Activated T-cell treated with anti-CD3 and anti-CD28 coated beads, Interleukin-2, amount 50 U/mL, for 4 hours (primary cell): ENCODE measurements around the gene SLC29A2. TPM values are rescaled to one million over a fixed set of nuclear protein-coding genes. Genes with fewer than 3 reads are reported as not detected.
"Not testable (repeated sequence)": the region's sequence is repeated elsewhere in the genome, so short reads cannot be mapped to it uniquely, and the experiment has no call there.

ENCODE experiments used
- ATAC-seq, 2 donors: fragments of 200-7000 bp; cut with Tn5 transposase; one replicate each; pipeline ENCODE4 v1.10.0; 2021
- DNase-seq: peaks from one replicate; pipeline ENCODE4 v3.0.0-alpha.2; 2020
- H3K27me3 Mint-ChIP-seq: one replicate; pipeline ENCODE4 v1.8.0; 2021; ENCODE audit warnings: low read depth, mixed read lengths
- H3K36me3 Mint-ChIP-seq: one replicate; pipeline ENCODE4 v1.8.0; 2022; ENCODE audit warnings: mixed read lengths; ENCODE audit not compliant: insufficient read depth
- H3K4me1 Mint-ChIP-seq: one replicate; pipeline ENCODE4 v1.8.0; 2021; ENCODE audit warnings: low read depth, mixed read lengths
- H3K4me3 Mint-ChIP-seq: one replicate; pipeline ENCODE4 v1.8.0; 2021; ENCODE audit warnings: mild to moderate bottlenecking, moderate library complexity, mixed read lengths
- H3K9me3 Mint-ChIP-seq: one replicate; pipeline ENCODE4 v1.8.0; 2021; ENCODE audit warnings: mixed read lengths
- total RNA-seq, 3 donors: library from RNA; stranded (reverse); gene quantifications; one replicate each; pipeline ENCODE4 v1.2.1, GENCODE V29; 2021

SLC29A2 gene
- total RNA-seq, 3 donors from 2014 or later = 10.5 to 15.7 (median 11.4) TPM

DNA sequence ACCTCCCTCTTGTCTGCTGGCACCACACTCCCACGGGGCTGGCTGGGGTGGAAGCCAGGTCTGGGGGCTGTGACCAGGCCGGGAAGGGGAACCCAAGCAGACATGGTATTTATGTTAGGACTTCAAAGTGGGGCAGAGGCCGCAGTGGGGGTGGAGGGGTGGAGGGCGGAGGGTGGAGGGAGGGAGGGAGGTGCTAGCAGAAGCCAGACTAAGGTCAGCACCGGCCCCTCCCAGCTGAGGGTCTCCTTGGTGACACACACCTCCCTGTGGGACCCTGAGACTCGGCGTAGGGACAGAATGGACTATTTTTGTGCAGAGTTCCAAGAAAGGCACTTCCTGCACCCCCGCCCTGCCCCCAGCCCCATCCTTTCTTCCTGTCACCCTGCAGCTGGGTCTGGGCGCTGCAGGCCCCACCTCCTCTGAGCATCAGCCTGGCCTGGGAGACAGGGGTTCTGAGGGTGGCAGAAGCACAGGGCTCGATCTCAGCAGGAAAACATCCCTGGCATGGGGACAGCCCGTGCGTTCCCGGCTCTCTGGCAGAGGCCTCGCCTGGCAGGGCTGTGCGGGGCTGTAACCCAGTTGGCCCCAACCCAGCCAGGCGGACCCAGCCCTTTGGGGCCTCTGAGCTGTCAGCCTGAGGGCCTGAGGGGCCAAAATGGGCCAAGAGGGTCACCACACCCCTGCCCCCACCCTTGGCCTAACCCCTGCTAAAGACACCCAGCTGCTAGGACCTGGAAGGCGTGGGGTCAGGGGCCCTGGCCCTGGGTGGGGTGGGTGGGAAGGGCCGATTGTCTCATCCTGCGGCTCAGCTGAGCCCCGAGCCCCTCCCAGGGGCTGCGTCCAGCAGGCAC is 45.1 kb downstream of the SLC29A2 start:
- ATAC-seq = peak; percentile 18 to 21
- H3K4me1 Mint-ChIP-seq = peaks cover 28% of the 10 kb centered on the region
- H3K27me3 Mint-ChIP-seq = no peaks in the 10 kb centered on the region
- H3K9me3 Mint-ChIP-seq = no peaks in the 10 kb centered on the region
- H3K36me3 Mint-ChIP-seq = no peaks in the 10 kb centered on the region
- H3K4me3 Mint-ChIP-seq = no peak overlapping the region
- DNase-seq = no peak

GRCh38 chr11:66325263-66325671 is 46.3 kb downstream of the SLC29A2 start:
- ATAC-seq = no peak
- H3K4me1 Mint-ChIP-seq = peaks cover 28% of the 10 kb centered on the region
- no peaks in the 10 kb centered on the region for H3K27me3 Mint-ChIP-seq
- no peaks in the 10 kb centered on the region for H3K36me3 Mint-ChIP-seq
- H3K4me3 Mint-ChIP-seq = no peak overlapping the region
- DNase-seq = no peak
- H3K9me3 Mint-ChIP-seq = no peaks in the 10 kb centered on the region

GRCh38 chr11:66324664-66325063 is 46.9 kb downstream of the SLC29A2 start:
- DNase-seq = no peak
- Mint-ChIP-seq H3K9me3 (no peaks in the 10 kb centered on the region), H3K27me3 (no peaks in the 10 kb centered on the region), H3K36me3 (no peaks in the 10 kb centered on the region), H3K4me3 (no peak overlapping the region), H3K4me1 (peaks cover 32% of the 10 kb centered on the region)
- ATAC-seq = no peak

- ATAC-seq (no peak), DNase-seq (no peak)
- Mint-ChIP-seq H3K27me3 (peaks cover under 1% of the 10 kb centered on the region), H3K4me1 (peaks cover 41% of the 10 kb centered on the region), H3K9me3 (no peaks in the 10 kb centered on the region), H3K36me3 (no peaks in the 10 kb centered on the region), H3K4me3 (no peak overlapping the region)
These were observed 47.9 kb downstream of the SLC29A2 start for GRCh38 chr11:66323684-66324083.

GRCh38 chr11:66322732-66323427 is 48.7 kb downstream of the SLC29A2 start:
- H3K4me1 Mint-ChIP-seq = peaks cover 41% of the 10 kb centered on the region
- no peaks in the 10 kb centered on the region for H3K36me3 Mint-ChIP-seq
- no peak overlapping the region for H3K4me3 Mint-ChIP-seq
- H3K27me3 Mint-ChIP-seq = peaks cover 2% of the 10 kb centered on the region
- no peaks in the 10 kb centered on the region for H3K9me3 Mint-ChIP-seq
- ATAC-seq (no peak), DNase-seq (no peak)

- Mint-ChIP-seq H3K4me1 (peaks cover 39% of the 10 kb centered on the region), H3K9me3 (no peaks in the 10 kb centered on the region), H3K27me3 (peaks cover 2% of the 10 kb centered on the region), H3K4me3 (no peak overlapping the region), H3K36me3 (no peaks in the 10 kb centered on the region)
- no peak for ATAC-seq
- no peak for DNase-seq
These were observed 50.0 kb downstream of the SLC29A2 start for GRCh38 chr11:66321606-66322005.

- H3K27me3 Mint-ChIP-seq, H3K36me3 Mint-ChIP-seq: not testable (repeated sequence)
These were observed 50.8 kb downstream of the SLC29A2 start for GRCh38 chr11:66320748-66321147.

GRCh38 chr11:66320289-66320688 is 51.3 kb downstream of the SLC29A2 start:
- not testable (repeated sequence) for H3K4me3 Mint-ChIP-seq, H3K36me3 Mint-ChIP-seq, H3K9me3 Mint-ChIP-seq, DNase-seq, H3K27me3 Mint-ChIP-seq, ATAC-seq
- H3K4me1 Mint-ChIP-seq = peaks cover 39% of the 10 kb centered on the region

More at GRCh38 chr11:66320748-66321147, 50.8 kb downstream of the SLC29A2 start:
- ATAC-seq, H3K4me3 Mint-ChIP-seq, H3K9me3 Mint-ChIP-seq, DNase-seq: not testable (repeated sequence)
- H3K4me1 Mint-ChIP-seq = peaks cover 37% of the 10 kb centered on the region

DNA sequence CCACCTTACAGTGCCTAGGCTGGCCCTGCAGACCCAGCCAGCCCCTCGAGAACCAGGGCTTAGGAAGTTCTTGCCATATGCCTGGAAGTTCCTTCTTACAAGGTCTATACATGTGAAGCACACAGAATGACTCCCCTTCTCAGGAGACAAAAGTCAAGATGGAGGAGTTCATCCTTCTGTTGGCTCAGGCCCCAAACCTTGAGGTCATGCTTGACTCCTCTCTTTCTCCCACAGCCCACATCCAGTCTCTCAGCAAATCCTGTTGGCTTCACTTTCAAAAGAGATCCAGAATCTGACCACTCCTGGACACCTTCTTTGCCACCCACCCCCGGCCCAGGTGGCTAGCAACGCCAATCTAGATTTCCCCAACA is 53.0 kb downstream of the SLC29A2 start:
- Mint-ChIP-seq H3K4me3 (no peak overlapping the region), H3K27me3 (peaks cover 2% of the 10 kb centered on the region), H3K36me3 (no peaks in the 10 kb centered on the region), H3K4me1 (peaks cover 51% of the 10 kb centered on the region), H3K9me3 (no peaks in the 10 kb centered on the region)
- DNase-seq (no peak), ATAC-seq (no peak)

GRCh38 chr11:66317723-66318599 is 53.6 kb downstream of the SLC29A2 start:
- DNase-seq (no peak), ATAC-seq (peak; percentile 56 to 58)
- Mint-ChIP-seq H3K4me3 (peak overlapping the region; percentile 21), H3K27me3 (peaks cover 2% of the 10 kb centered on the region), H3K4me1 (peaks cover 55% of the 10 kb centered on the region), H3K36me3 (no peaks in the 10 kb centered on the region), H3K9me3 (no peaks in the 10 kb centered on the region)

GRCh38 chr11:66317322-66317722 is 54.2 kb downstream of the SLC29A2 start:
- peak; percentile 28 for DNase-seq
- peak overlapping the region; percentile 47 for H3K4me3 Mint-ChIP-seq
- no peak for ATAC-seq
- H3K4me1 Mint-ChIP-seq = peaks cover 57% of the 10 kb centered on the region
- peaks cover 2% of the 10 kb centered on the region for H3K27me3 Mint-ChIP-seq
- H3K36me3 Mint-ChIP-seq = no peaks in the 10 kb centered on the region
- H3K9me3 Mint-ChIP-seq = no peaks in the 10 kb centered on the region

GRCh38 chr11:66316849-66317251 is 54.7 kb downstream of the SLC29A2 start, which contains the start of gene CD248:
Gene CD248, minus strand, starts transcription at chr11:66317044. Its CDS starts 17 bp downstream, at chr11:66317027.
- Mint-ChIP-seq H3K36me3 (no peaks in the 10 kb centered on the region), H3K9me3 (no peaks in the 10 kb centered on the region), H3K4me1 (peaks cover 62% of the 10 kb centered on the region), H3K4me3 (peak within 1 kb of the TSS; percentile 47), H3K27me3 (peaks cover 2% of the 10 kb centered on the region)
- DNase-seq = no peak
- ATAC-seq = no peak

DNA sequence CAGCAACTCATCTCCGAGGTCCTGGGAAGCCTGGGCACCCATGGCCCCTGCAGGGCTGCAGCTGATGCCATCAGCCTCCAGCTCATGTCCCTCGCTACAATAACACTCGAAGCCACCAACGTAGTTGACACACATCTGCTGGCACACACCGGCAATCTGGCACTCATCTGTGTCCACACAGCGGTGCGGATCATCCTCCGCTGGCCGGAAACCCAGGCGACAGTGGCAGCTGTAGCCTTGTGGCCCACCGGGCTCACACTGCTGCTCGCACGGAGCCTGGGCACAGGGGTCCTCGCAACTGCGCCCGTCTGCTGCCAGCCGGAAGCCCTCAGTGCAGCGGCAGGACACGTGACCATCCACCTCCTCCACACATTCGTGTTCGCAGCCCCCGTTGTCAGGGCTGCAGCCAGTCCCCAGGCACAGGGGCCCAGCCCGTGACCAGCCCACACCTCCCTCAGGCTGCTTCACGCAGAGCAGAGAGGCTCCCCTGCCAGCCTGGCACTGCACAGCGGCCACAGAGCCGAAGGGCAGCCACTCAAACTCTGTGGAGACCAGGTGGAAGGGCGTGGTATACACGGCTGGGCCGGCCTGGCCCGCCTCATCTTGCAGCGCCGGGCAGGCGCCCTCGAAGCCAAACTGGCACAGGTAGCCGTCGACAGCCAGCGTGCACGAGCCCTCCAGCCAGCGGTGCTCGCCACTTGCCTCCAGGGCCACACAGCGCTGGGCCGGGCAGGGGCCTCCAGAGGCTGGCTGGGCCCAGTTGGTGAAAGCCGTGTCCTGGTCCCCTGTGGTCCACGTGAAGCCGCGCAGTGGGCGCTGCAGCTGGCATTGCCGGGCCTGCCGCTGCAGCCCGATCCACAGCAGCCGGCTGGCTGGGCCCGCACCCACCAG is 55.4 kb downstream of the SLC29A2 start:
- no peak for ATAC-seq
- Mint-ChIP-seq H3K4me1 (peaks cover 66% of the 10 kb centered on the region), H3K4me3 (no peak overlapping the region)

More for the DNA sequence above, 55.4 kb downstream of the SLC29A2 start:
- H3K9me3 Mint-ChIP-seq = no peaks in the 10 kb centered on the region
- H3K27me3 Mint-ChIP-seq = peaks cover 2% of the 10 kb centered on the region
- DNase-seq = no peak
- no peaks in the 10 kb centered on the region for H3K36me3 Mint-ChIP-seq
